Measurements from ENCODE around the gene ABCG5.

Gene ABCG5

GRCh38 chr2:43839776-43840564 lies 1.3 kb upstream of the ABCG5 start:
- Mint-ChIP-seq H3K36me3 (ENCODE audit: low read depth) (no peaks in the 10 kb centered on the region), H3K27ac (no peak overlapping the region), H3K4me3 (no peak overlapping the region), H3K27me3 (ENCODE audit: low read depth) (no peaks in the 10 kb centered on the region), H3K4me1 (no peaks in the 10 kb centered on the region), H3K9me3 (no peaks in the 10 kb centered on the region)
- TF ChIP-seq, protein P1, sequence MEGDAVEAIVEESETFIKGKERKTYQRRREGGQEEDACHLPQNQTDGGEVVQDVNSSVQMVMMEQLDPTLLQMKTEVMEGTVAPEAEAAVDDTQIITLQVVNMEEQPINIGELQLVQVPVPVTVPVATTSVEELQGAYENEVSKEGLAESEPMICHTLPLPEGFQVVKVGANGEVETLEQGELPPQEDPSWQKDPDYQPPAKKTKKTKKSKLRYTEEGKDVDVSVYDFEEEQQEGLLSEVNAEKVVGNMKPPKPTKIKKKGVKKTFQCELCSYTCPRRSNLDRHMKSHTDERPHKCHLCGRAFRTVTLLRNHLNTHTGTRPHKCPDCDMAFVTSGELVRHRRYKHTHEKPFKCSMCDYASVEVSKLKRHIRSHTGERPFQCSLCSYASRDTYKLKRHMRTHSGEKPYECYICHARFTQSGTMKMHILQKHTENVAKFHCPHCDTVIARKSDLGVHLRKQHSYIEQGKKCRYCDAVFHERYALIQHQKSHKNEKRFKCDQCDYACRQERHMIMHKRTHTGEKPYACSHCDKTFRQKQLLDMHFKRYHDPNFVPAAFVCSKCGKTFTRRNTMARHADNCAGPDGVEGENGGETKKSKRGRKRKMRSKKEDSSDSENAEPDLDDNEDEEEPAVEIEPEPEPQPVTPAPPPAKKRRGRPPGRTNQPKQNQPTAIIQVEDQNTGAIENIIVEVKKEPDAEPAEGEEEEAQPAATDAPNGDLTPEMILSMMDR (IDR thresholded peaks at IDR 0.05; ENCODE audit: unreplicated experiment in 3 of 3) = no peak

DNA sequence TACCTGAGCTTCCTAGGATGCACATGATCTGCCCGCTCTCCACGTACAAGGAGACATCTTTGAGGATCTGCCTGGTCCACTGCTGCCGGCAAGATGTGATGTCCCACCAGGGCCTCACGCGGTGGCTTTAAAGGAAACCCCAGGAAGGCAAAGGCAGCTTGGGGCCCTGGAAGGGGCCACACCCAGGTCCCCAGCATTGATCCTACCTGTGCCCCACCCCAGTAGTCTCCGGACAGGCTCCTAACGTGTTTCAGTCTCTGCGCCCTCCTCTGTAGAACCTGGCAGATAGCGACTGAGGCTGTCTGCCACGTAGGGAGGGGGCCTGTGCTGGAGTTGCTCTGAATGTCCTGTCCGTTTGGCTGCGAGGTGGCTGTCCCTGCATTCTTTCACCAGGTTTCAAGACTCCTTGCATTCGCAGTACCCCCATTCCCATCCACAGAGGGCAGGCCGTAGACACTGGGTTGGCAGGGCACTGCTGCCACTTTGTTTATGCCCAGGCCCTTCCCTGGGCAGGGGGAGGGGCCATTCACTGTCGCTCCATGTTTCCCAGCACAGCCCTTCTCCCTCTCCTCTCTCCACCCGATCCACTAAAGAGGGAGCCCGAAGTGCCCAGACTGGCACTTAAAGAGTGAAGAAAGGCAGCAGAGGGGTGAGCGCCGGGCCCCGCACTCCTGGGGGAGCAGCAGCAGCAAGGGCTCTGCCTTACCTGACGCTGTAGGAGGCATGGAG lies 644 bp downstream of the ABCG5 start:
- TF ChIP-seq, protein P1 (IDR thresholded peaks at IDR 0.05; ENCODE audit: unreplicated experiment in 3 of 3) = no peak
- H3K4me1 Mint-ChIP-seq = no peaks in the 10 kb centered on the region
- no peaks in the 10 kb centered on the region for H3K27me3 Mint-ChIP-seq (ENCODE audit: low read depth)
- H3K36me3 Mint-ChIP-seq (ENCODE audit: low read depth) = no peaks in the 10 kb centered on the region
- no peak overlapping the region for H3K4me3 Mint-ChIP-seq
- no peaks in the 10 kb centered on the region for H3K9me3 Mint-ChIP-seq
- H3K27ac Mint-ChIP-seq = no peak overlapping the region

- Mint-ChIP-seq H3K27me3 (ENCODE audit: low read depth) (no peaks in the 10 kb centered on the region), H3K4me1 (no peaks in the 10 kb centered on the region), H3K27ac (no peak overlapping the region), H3K36me3 (ENCODE audit: low read depth) (no peaks in the 10 kb centered on the region), H3K9me3 (no peaks in the 10 kb centered on the region), H3K4me3 (no peak overlapping the region)
- TF ChIP-seq, protein P1 (IDR thresholded peaks at IDR 0.05; ENCODE audit: unreplicated experiment in 3 of 3) = no peak
These were observed 1.6 kb downstream of the ABCG5 start for GRCh38 chr2:43837033-43837432.

DNA sequence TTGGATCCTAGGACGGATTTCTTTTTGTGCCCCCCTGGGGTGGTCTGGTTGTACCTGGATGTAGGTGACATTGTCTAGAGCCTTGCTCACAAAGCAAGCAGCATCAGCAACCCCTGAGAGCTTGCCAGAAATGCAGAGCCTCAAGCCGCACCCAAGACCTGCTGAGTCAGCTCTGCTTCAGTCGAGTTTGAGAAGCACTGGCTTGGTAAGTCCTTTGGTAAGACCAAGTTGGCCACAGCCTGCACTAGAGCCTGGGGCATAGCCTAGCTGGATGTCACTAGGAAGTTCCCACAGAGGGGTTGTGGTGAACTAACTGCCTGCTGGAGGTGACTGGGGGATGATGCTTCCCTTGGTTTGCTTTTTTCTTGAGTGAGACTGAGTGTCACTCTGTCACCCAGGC lies 6.2 kb downstream of the ABCG5 start:
- no peak overlapping the region for H3K27ac Mint-ChIP-seq
- TF ChIP-seq, protein P1 (IDR thresholded peaks at IDR 0.05; ENCODE audit: unreplicated experiment in 3 of 3) = no peak

GRCh38 chr2:43831543-43832294 lies 6.9 kb downstream of the ABCG5 start:
- TF ChIP-seq, protein P1 (IDR thresholded peaks at IDR 0.05; ENCODE audit: unreplicated experiment in 3 of 3) = no peak
- no peak overlapping the region for H3K4me3 Mint-ChIP-seq

More for the DNA sequence above, 6.2 kb downstream of the ABCG5 start:
- Mint-ChIP-seq H3K4me1 (no peaks in the 10 kb centered on the region), H3K27me3 (ENCODE audit: low read depth) (peaks cover 5% of the 10 kb centered on the region), H3K36me3 (ENCODE audit: low read depth) (no peaks in the 10 kb centered on the region), H3K9me3 (no peaks in the 10 kb centered on the region), H3K4me3 (no peak overlapping the region)

More at GRCh38 chr2:43831543-43832294, 6.9 kb downstream of the ABCG5 start:
- Mint-ChIP-seq H3K4me1 (no peaks in the 10 kb centered on the region), H3K27me3 (ENCODE audit: low read depth) (peaks cover 5% of the 10 kb centered on the region), H3K36me3 (ENCODE audit: low read depth) (no peaks in the 10 kb centered on the region), H3K9me3 (no peaks in the 10 kb centered on the region), H3K27ac (no peak overlapping the region)

All from nephron (organoid).